Omental fat pad (tissue), 4 donors: ENCODE data around the gene MYO15B. TPM values are rescaled to one million over a fixed set of nuclear protein-coding genes. Genes with fewer than 3 reads are reported as not detected.

Source experiments
- ATAC-seq: fragments of 150-250 bp; one replicate; pipeline ENCODE4 v1.9.1; 2016; ENCODE audit warnings: mild to moderate bottlenecking, moderate library complexity; ENCODE audit not compliant: low FRiP score
- DNase-seq: peaks from one replicate; pipeline ENCODE4 v3.0.0-alpha.2; 2019; ENCODE audit warnings: low spot score
- total RNA-seq, 4 donors: library from RNA; depleted of rRNA; stranded (reverse); fragments of >200 nt; gene quantifications; one replicate each; pipeline ENCODE4 v1.1.0, GENCODE V29; 2016
- TF ChIP-seq, protein P1 (sequence below), 3 donors: fragments of 450-650 bp; IDR thresholded peaks; one replicate each; pipeline ENCODE4 v1.5.1; 2016 to 2017; ENCODE audit warnings: antibody characterized with exemption in 3 of 3, mild to moderate bottlenecking in 3 of 3, moderate library complexity in 2 of 3

The MYO15B gene
- total RNA-seq, 4 donors from 2014 or later: 58.4 to 187 (median 74.3) TPM

- TF ChIP-seq, protein P1, sequence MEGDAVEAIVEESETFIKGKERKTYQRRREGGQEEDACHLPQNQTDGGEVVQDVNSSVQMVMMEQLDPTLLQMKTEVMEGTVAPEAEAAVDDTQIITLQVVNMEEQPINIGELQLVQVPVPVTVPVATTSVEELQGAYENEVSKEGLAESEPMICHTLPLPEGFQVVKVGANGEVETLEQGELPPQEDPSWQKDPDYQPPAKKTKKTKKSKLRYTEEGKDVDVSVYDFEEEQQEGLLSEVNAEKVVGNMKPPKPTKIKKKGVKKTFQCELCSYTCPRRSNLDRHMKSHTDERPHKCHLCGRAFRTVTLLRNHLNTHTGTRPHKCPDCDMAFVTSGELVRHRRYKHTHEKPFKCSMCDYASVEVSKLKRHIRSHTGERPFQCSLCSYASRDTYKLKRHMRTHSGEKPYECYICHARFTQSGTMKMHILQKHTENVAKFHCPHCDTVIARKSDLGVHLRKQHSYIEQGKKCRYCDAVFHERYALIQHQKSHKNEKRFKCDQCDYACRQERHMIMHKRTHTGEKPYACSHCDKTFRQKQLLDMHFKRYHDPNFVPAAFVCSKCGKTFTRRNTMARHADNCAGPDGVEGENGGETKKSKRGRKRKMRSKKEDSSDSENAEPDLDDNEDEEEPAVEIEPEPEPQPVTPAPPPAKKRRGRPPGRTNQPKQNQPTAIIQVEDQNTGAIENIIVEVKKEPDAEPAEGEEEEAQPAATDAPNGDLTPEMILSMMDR (IDR thresholded peaks at IDR 0.05): no peak
- no peak for ATAC-seq
- DNase-seq: no peak
Measured at GRCh38 chr17:75595284-75595919, 7.8 kb downstream of the MYO15B start.

DNA sequence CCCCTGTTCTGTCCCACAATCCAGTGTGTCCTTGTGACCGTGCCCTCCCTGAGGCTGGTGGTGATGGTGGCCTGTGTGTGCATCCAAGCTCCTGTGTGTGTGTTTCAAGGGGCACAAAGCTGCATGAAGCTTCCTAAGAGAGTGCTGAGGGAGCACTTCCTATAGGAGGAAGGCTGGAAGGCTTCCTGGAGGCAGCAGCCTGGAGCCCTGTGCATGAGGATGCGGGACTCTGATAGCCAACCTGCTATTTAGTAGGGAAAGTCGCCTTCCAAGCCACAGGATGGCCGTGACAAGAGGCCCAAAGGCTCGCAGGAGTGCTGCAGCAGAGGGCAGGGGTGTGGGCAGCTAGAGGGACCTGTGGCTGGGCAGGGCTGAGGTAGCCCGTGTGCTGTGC is 8.3 kb downstream of the MYO15B start:
- TF ChIP-seq, protein P1 (IDR thresholded peaks at IDR 0.05): no peak
- ATAC-seq: no peak
- no peak for DNase-seq

- TF ChIP-seq, protein P1 (IDR thresholded peaks at IDR 0.05): no peak
- no peak for DNase-seq
- ATAC-seq: no peak
Measured at GRCh38 chr17:75596320-75597087, 8.9 kb downstream of the MYO15B start.

- TF ChIP-seq, protein P1 (IDR thresholded peaks at IDR 0.05): no peak
- ATAC-seq (no peak), DNase-seq (no peak)
Measured at GRCh38 chr17:75601057-75601987, 13.7 kb downstream of the MYO15B start.

DNA sequence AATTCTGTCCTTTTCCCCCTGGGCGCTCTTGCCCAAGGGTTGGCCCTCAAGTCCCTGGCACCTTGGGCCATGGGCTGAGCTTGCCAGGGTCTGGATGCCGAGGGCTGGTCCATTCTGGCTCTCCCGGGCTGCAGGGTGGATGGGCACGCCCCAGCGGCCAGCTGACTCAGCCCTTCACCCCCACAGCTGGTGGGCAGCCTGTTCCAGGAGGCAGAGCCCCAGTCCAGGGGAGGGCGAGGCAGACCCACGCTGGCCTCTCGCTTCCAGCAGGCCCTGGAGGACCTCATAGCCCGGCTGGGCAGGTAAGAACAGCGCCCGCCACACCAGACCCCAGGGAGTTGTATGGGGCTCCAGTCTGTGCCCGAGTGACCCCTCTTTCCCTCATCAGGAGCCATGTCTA is 15.0 kb downstream of the MYO15B start:
- TF ChIP-seq, protein P1 (IDR thresholded peaks at IDR 0.05): no peak
- DNase-seq (no peak), ATAC-seq (no peak)

DNA sequence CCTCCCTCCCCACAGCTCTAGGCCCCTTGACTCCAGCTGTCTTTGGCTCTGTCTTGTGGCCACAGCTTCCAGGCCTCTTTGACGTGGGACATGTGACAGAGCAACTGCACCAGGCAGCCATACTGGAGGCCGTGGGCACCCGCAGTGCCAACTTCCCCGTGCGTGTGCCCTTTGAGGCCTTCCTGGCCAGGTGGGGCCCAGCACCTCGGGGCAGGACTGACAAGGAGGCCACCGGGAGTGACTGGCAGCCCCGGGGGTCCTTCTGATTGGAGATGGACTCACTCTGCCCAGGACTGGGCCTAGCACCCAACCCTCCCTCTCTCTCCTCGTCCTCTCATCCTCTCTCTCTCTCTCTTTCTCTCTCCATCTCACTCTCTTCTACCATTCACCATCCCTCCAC is 15.5 kb downstream of the MYO15B start:
- TF ChIP-seq, protein P1 (IDR thresholded peaks at IDR 0.05): no peak
- DNase-seq (no peak), ATAC-seq (peak; percentile 13)
